ACHN (cell line): ENCODE results near the gene SEC14L5.
"Not testable (repeated sequence)": the region's sequence is repeated elsewhere in the genome, so short reads cannot be mapped to it uniquely, and the experiment has no call there.

ENCODE experiments used
- DNase-seq: peaks from one replicate; pipeline ENCODE4 v3.0.0-alpha.2; 2015
- in situ Hi-C: cut with HindIII; loops from 2 replicates; pipeline ENCODE4 v1.10.0; 2017; ENCODE audit warnings: low sequenced_read_pairs, low pct_ligation_motif_present, low pct_unique_long_range_greater_than_20kb

Gene SEC14L5

DNA sequence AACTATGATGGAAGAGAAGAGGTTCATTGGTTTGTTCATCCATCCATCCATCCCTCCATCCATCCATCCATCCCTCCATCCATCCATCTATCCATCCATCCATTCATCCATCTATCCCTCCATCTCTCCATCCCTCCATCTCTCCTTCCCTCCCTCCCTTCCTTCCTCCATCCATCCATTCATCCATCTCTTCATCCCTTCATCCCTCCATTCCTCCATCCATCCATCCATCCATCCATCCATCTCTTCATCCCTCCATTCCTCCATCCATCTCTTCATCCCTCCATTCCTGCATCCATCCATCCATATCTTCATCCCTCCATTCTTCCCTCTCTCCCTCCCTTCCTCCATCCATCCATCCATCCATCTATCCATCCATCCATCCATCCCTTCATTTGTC is 11.2 kb upstream of the SEC14L5 start:
- in situ Hi-C loops: no loop called here
- no peak for DNase-seq

DNA sequence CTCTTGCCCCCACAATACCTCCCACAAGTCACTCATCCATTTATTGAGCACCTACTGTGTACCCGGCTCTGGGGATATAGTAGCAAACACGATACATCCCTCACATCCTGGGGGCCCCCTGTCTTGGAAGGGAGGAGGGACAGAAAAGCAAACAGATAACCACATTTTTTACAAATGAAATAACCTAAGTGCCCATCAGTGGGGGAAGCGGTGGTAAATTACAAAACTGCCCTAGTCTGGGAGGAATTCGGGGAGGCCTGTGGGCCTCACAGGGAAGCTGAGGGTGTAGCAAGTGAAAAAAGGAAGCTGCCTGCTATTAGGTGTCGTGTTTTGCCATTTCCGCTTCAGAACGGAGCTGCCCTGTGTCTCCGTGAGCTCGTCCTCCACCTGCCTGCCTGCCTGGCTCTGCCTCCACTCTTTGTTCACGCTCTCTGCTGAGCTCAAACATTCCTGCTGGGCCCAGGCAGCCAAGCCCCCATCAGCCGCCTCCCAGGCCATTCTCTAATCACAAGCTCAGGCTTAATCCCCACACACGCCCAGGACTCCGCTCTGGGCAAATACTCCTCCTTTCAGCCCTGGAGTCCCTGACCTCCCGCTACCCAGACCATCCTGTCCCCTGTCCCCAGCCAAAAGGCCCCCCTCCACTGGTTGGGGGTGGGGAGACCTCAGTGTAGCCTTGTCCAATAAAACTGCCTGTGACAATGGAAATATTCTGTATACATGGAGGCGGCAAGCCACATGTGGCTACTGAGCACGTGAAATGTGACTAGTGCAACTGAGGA is 10.2 kb upstream of the SEC14L5 start:
- in situ Hi-C loops: no loop called here
- DNase-seq: no peak

DNA sequence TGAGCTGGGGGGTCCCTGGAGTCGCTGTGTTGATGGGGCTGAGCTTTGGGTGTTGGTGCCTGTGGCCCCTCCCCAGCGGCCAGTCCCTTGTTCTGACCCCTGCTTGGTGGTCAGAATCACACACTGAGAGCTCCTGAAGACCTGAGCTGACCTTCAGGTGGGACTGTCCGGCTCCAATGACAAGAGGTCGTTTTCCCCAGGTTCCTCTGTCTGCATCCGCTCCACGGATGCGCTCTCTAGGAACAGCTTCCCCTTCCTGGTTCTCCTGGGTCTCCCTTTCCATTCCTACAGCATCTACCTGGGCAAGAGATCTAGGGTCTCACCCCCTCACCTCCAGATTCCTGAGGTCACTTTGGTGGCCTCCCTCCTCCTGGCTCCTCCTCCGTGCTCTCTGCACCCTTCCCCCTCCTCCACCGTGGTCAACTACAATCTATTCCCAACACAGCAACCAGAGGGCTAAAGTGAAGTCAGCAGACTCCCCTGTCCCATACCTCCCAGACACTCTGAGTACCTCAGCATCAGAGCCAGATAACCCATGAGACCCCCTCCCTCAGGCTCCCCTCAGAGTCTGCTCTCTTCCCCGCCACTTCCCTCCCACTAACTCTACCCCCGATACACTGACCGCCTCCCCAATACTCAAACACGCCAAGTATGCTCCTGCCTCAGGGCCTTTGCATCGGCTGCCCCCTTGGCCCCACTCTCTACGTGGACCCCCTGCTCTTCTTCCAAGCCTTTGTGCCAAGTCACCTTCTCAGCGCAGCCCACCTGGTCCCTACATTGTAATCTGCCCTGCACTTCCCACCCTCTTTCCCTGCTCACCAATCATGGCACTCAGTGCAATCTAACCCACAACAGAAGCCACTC is 9.0 kb upstream of the SEC14L5 start:
- in situ Hi-C loops: no loop called here
- no peak for DNase-seq

DNA sequence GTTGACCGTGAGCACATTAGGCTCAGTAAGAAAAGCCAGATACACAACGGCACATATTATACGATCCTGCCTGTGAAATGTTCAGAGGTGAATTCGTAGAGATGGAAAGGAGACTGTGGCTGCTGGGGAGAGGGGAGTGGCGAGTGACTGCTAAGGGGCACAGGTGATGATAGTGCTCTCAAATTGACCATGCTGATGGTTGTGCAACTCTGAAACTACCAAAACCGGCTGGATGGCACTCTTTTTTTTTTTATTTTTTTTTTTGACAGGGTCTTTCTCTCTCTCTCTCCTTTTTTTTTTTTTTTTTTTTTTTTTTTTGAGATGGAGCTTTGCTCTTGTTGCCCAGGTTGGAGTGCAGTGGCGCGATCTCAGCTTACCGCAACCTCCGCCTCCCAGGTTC is 8.1 kb upstream of the SEC14L5 start:
- in situ Hi-C loops: no loop called here

DNA sequence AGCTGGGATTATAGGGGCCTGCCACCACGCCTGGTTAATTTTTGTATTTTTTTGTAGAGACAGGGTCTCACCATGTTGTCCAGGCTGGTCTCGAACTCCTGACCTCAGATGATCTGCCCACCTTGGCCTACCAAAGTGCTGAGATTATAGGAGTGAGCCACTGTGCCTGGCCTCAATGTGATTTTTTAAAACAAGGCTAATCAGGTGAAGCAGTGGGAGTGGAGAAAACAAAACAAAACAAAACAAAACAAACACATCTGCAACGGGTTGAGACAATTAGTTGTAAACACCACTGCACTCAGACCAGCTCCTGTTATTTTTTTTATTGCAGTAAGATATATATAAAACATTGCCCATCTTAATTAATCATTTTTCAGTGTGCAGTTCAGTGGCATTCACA is 6.5 kb upstream of the SEC14L5 start:
- DNase-seq, in situ Hi-C loops: not testable (repeated sequence)

More for the DNA sequence above, 8.1 kb upstream of the SEC14L5 start:
- no peak for DNase-seq

DNA sequence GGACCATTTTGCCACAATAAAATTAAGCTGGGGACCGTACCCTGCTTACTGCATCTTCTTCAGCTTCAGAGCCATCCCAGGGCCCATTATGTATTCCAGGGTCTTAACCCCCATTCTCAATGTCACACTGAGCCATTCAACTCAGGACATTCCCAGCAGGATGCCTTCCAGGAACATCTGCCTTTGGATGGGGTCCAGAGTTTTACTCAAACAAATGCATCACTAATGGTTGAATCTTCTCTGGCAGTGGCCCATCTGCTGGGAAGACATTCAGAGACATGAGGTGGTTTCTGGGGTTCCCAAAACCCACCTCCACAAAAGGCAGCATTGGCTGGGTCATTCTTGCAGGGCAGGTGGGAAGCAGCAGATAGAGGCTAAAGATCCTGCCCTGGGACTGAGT is 3.4 kb upstream of the SEC14L5 start:
- no peak for DNase-seq
- in situ Hi-C loops: no loop called here

DNA sequence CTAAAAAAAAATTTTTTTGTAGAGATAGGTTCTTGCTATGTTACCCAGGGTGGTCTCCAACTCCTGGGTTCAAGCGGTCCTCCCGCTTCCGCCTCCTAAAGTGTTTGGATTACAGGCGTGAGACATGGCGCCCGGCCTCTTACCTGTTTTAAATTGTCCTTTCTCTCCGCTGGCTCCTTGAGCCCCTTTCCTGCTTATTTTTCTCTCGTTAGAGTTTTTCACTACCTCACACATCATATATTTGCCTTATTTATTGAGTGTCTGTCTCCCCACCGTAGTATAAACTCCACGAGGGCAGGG is 760 bp upstream of the SEC14L5 start:
- DNase-seq: no peak
- in situ Hi-C loops: no loop called here

DNA sequence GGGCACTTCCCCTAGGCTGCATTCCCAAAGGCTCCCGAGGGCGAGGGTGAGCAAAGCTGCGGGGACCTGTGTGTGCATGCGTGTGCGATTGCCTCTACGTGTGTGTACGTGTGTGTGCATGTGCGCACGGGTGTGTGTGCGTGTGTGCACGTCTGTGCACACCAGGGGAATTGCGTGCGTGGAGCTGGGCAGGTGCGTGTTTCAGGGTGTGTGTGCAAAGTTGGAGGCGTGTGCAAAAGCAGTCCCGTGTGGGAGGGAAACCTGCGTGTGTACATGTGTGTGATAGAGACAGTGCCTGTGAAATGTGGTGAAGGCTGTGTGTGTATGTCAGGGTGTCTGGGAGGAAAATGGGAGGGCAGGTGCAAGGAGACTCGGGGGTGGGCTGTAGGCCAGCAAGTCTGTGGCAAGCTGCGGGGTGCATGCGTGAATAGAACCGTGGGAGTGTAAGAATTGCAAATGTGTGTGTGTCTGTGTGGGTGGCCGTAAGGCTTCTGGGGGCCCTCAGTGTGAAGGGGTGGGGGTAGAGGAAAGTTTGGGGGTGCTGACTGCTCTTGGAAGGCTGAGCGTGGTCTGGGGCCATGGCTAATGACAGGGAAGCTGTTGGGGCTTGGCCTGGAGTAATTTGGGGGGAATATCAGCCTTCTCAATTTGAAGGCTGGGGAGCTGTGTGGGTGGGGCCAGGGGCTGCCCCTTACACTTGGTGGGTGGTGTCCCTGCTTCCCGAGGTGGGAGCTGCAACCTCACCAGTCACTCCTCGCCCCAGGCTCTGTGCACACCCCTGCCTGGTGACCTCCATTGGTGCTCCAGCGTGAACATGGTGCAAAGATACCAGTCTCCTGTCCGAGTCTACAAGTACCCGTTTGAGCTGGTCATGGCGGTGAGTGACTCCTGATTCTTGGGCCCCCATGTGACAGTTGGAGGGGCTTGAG is 644 bp downstream of the SEC14L5 start:
- in situ Hi-C loops: no loop called here
- no peak for DNase-seq

DNA sequence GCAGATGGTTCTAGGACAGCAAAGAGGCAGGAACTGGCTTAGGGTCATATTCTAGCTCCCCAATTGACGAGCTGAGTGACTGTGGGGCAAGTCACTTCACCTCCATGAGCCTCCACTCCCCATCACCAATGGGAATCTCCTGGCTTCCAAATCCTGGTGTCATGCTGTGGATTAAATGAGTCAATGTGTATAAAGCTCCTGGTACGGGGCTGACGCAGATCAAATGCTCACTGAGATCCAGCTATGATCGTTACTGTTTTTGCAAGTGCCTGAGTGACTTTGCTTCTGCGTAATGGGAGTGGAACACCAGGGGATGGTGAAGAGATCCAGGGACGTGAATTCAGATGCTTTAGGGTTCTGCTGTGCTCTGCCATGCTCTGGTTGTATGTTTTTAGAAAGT is 2.4 kb downstream of the SEC14L5 start:
- no peak for DNase-seq
- in situ Hi-C loops: no loop called here

DNA sequence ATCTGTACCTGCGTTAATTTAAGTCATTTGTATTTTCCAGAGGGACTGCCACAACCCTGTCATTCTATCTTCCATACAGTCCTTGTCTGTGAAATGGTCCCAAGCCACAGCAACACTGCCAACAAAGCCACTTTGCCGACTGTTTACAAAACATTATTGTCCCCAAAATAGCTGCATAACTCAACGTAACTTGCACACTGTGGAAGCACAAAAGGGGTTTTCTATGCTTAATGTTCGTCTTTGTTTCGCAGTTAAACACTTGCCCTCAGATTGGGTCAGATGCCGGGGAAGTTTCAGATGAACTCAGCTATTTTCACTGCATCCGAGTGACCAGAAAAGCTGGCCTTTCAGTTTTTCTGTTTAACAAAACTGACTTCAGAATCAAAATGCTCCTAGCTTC is 4.6 kb downstream of the SEC14L5 start:
- in situ Hi-C loops: no loop called here
- no peak for DNase-seq

DNA sequence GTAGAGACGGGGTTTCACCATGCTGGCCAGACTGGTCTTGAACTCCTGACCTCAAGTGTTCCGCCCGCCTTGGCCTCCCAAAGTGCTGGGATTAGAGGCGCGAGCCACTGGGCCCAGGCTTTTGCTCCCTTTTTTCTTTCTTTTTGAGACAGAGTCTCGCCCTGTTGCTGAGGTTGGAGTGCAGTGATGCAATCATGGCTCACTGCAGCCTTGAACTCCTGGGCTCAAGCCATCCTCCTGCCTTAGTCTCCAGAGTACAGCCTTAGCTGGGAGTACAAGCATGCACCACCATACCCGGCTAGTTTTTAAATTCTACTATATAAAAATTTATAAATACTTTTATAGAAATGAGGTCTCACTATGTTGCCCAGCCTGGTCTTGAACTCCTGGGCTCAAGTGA is 5.4 kb downstream of the SEC14L5 start:
- in situ Hi-C loops, DNase-seq: not testable (repeated sequence)

DNA sequence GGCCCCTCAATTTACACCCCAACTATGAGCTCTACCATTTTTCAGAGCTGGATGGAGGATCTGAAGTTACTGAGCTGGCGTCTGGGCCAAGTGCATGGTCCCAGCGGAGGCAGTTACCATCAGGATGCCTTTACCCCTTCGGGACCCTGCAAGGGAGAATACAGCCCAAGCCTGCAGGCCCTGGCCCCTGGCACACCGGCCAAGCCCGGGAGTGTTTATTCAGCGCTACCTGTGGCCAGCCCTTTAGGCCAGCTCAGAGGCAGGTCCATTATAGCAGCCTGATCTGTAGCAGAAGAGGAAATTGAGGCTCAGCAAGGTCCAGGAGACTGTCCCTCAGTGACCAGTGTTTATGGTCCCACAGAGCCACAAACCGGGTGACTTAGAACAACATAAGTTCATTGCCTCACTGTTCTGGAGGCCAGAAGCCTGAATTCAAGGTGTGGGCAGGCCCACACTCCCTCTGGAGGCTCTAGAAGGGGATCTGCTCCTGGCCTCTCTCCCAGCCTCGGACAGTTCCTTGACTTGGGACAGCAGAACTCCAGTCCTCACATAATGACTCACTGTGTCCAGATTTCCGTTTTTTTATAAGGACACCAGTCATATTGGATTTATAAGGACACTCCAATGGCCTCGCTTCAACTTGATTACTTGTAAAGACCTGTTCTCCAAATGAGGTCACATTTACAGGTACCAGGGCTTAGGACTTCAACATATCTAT is 8.8 kb downstream of the SEC14L5 start:
- in situ Hi-C loops: no loop called here
- no peak for DNase-seq

DNA sequence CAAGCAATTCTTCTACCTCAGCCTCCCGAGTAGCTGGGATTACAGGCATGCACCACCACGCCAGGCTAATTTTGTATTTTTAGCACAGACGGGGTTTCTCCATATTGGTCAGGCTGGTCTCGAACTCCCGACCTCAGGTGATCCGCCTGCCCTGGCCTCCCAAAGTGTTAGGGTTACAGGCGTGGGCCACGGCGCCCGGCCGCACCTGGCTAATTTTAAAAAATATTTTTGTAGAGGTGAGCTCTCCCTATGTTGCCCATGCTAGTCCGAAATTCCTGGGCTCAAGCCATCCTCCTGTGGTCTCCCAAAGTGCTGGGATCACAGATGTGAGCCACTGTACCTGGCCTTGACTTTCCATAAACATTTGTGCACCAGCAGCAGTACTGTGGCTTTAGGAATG is 10.1 kb downstream of the SEC14L5 start:
- in situ Hi-C loops, DNase-seq: not testable (repeated sequence)

DNA sequence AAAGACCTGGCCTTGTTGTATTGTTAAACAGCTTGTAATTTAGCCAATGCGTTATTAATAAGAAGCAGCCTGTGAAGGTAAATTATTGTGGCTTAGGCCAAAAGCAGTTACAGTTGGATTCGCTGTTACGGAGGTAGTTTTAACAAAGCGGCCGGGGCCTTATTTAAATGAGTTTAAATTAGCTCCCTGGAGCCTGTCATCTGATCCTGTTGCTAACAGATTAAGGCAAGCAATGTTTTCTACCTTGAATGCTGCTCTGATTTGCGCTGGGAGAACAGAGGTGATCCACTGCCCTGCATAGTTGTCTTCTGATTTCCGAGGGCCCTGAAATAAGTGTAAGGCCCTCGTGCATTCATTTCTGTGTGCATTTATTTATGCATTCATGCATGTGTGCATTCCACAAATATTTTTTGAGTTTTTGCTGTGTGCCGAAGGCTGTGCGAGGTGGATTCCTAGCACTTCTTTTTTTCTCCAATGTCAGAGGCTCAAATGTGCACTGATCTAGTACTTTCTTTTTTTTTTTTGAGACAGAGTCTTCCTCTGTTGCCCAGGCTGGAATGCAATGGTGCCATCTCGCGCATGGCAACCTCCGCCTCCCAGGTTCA is 10.9 kb downstream of the SEC14L5 start:
- DNase-seq: no peak
- in situ Hi-C loops: no loop called here

DNA sequence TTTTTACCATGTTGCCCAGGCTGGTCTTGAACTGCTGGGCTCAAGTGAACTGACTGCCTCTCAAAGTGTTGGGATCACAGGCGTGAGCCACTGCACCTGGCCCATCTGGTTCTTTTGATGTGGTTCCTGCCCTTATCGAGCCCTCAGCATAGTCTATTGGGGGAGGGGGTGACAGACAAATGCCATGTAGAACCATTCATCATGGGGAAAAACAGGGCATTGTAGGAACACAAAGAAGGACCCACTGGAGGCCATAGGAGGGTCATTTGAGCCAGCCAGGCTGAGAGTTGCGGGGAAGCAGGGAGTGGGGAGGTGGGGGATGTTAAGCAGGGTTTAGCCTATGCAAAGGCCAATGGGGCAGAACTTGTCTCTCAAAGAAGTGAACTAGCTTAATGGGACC is 11.9 kb downstream of the SEC14L5 start:
- in situ Hi-C loops: no loop called here

DNA sequence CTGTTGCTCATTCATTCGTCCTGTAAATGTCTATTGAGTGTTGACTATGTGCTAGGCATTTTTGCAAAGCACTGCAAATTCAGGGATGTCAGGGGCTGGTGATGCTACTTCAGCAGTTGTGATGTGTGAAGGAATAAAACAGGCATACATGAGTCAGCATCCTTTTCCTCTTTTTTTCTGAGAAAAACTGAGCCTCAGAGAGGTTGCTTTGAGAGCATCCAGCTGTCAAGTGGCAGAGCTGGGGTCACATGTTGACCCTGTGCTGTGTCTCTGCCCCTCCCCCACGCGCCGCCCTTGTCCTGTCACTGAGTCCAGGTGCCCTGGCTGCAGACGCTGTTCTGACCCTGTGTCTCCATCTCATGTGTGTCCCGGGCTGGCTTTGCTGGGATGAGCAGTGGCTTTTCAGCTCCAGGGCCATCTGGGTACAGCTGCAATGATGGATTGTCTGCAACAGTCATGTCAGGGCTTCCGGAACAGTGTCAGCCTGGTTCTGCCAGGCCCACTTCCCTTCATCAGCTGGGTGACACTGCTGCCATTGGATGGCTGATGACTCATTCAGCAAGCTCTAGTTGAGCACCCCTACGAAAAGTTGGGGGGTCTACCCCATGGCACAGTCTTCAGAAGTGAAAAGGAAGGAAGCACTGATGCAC is 14.9 kb downstream of the SEC14L5 start:
- DNase-seq: no peak
- in situ Hi-C loops: no loop called here

More for the DNA sequence above, 11.9 kb downstream of the SEC14L5 start:
- no peak for DNase-seq

DNA sequence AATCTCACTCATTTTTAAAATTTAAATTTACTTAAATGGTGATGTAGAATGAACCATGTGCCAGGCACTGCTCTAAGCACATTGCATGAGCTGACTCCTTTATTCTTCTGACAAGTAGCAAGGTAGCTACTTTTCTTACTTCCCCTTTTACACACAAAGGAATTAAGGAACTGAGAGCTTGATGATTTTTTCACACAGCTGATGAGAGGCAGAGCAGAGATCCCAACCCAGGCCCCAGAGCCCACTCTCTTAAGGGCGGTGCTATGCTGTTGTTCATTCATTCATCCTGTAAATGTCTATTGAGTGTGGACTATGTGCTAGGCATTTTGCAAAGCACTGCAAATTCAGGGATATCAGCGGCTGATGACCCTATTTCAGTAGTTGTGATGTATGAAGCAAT is 17.9 kb downstream of the SEC14L5 start:
- no peak for DNase-seq

More for the DNA sequence above, 17.9 kb downstream of the SEC14L5 start:
- in situ Hi-C loops: no loop called here
